BJ (cell line): Measurements from ENCODE around the gene GPX8. TPM values are rescaled to one million over a fixed set of nuclear protein-coding genes. Genes with fewer than 3 reads are reported as not detected.
A peak's percentile ranks its signal among the peaks of the same experiment; 100 is the strongest.

ENCODE experiments used
- CTCF ChIA-PET: fragments of 350-600 bp; formaldehyde crosslinking; extraction: SDS; loops from one replicate; lab custom pipeline; 2021; ENCODE audit warnings: antibody characterized with exemption, inconsistent platforms; lab: Yijun Ruan, JAX
- POLR2A ChIA-PET: fragments of 300-600 bp; sonication (Branson Sonifier 250); formaldehyde crosslinking; extraction: SDS; loops from one replicate; lab custom pipeline; 2021; ENCODE audit warnings: antibody characterized with exemption; lab: Charles Lee
- DNase-seq: peaks from one replicate; pipeline ENCODE4 v3.0.0-alpha.2; 2011; ENCODE audit warnings: low read depth
- H3K27me3 ChIP-seq: 2 replicates; pipeline ENCODE4 v1.6.0; 2011; ENCODE audit warnings: low read length; ENCODE audit not compliant: control insufficient read depth, insufficient read depth
- H3K36me3 ChIP-seq: 2 replicates; pipeline ENCODE4 v1.5.1; 2011; ENCODE audit warnings: low read length; ENCODE audit not compliant: control insufficient read depth, insufficient read depth
- H3K4me3 ChIP-seq: 2 replicates; pipeline ENCODE4 v1.5.1; 2011; ENCODE audit warnings: low read depth, mild to moderate bottlenecking, control low read depth, low read length
- polyA plus RNA-seq: library from polyadenylated mRNA; depleted of rRNA; stranded (reverse); fragments of >200 nt; gene quantifications from 2 replicates; pipeline ENCODE4 v1.2.3, GENCODE V29; 2011
- TF ChIP-seq, protein P1 (sequence below): IDR thresholded peaks from 2 replicates; pipeline ENCODE4 v1.5.1; 2011; ENCODE audit warnings: low read depth, mild to moderate bottlenecking, control low read depth, inconsistent platforms, low read length, moderate library complexity; ENCODE audit not compliant: insufficient read depth

GPX8 gene
- polyA plus RNA-seq, 1 experiment, result 115 TPM

DNA sequence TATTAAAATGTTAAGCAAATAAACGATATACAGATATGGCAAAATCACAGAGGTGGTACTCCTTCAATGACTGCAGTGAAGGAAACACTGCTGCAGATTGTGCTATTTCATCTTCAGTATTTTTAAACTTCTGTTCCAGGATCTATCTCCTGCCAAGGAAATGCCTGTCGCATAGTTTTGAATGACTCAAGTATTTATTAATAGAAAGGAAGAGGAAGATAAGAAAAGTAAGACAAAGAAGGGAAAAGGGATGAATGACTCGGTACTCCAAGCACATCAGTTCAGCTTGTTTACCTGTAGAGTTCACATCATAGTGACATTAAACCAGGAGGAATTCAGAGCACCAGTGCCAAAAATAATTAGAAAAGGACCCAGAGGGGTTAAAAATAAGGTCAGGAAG lies 5.1 kb upstream of the GPX8 start:
- Histone ChIP-seq H3K36me3 (no peaks in the 10 kb centered on the region), H3K4me3 (no peak overlapping the region), H3K27me3 (no peaks in the 10 kb centered on the region)
- ChIA-PET POLR2A (no interaction called here), CTCF (interaction anchor here (1.4 to 6.3 kb wide), 4 partner anchors 9 to 249 kb away, joined by 4 to 45 read pairs (median 16); no protein-coding TSS in a partner anchor)
- no peak for DNase-seq
- TF ChIP-seq, protein P1, sequence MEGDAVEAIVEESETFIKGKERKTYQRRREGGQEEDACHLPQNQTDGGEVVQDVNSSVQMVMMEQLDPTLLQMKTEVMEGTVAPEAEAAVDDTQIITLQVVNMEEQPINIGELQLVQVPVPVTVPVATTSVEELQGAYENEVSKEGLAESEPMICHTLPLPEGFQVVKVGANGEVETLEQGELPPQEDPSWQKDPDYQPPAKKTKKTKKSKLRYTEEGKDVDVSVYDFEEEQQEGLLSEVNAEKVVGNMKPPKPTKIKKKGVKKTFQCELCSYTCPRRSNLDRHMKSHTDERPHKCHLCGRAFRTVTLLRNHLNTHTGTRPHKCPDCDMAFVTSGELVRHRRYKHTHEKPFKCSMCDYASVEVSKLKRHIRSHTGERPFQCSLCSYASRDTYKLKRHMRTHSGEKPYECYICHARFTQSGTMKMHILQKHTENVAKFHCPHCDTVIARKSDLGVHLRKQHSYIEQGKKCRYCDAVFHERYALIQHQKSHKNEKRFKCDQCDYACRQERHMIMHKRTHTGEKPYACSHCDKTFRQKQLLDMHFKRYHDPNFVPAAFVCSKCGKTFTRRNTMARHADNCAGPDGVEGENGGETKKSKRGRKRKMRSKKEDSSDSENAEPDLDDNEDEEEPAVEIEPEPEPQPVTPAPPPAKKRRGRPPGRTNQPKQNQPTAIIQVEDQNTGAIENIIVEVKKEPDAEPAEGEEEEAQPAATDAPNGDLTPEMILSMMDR, result no peak

DNA sequence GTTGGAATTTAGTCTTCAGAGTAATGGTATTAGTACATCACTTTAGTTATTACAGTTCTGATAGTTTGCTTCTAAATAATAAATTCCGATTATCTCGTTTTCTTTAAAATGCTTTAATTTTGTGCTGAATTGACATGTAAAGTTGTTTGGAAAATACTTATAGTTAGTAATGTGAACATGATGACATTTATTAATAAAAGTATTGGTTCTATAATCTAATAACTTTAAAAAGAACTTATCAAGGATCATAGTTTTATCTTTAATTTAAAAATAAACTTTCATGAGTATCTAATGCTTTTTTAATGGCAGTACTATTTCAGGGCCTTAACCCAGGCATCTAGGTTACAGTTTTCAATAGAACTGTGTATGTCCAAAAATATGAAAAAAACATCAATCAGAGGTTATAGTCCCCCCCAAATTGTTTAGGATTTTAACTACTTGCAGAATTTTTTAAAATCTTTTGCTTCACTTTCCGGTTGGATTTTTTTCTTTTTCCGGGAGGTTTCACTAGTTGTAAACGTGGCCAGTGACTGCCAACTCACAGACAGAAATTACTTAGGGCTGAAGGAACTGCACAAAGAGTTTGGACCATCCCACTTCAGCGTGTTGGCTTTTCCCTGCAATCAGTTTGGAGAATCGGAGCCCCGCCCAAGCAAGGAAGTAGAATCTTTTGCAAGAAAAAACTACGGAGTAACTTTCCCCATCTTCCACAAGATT lies 680 bp downstream of the GPX8 start:
- ChIA-PET POLR2A (interaction anchor here (0.6 to 0.8 kb wide), 3 partner anchors 216 to 1142 kb away, joined by 4 to 5 read pairs (median 4); no protein-coding TSS in a partner anchor), CTCF (interaction anchor here (0.6 to 2.5 kb wide), 32 partner anchors 10 to 717 kb away, joined by 3 to 59 read pairs (median 4); partner anchors contain the start of genes CDC20B, DHX29, ESM1 and SNX18)
- no peaks in the 10 kb centered on the region for H3K36me3 ChIP-seq
- no peaks in the 10 kb centered on the region for H3K27me3 ChIP-seq
- peak; percentile 83 for DNase-seq
- TF ChIP-seq, protein P1, result no peak
- H3K4me3 ChIP-seq, result peak overlapping the region; percentile 67

DNA sequence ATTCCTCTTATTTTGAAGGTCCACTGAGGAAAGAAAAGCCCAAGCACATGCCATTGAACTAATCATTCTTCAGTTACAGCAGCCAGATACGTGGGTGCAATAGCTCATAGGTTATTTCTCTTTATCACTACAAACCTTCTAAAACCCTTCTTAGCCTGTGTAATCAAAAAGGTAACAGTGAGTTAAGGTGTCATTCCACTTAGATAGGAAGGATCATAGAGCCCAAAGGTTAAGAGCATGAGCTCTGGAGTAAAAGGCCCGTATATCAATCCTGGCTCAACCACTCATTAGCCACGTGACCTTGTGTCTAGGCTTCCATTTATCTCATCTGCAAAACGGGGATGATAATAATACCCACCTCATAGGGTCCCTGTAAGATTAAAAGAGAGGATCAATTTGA lies 2.7 kb downstream of the GPX8 start:
- H3K27me3 ChIP-seq, result no peaks in the 10 kb centered on the region
- ChIA-PET CTCF (interaction anchor here (0.9 to 2.5 kb wide), 5 partner anchors 9 to 256 kb away, joined by 3 to 15 read pairs (median 4); no protein-coding TSS in a partner anchor), POLR2A (no interaction called here)
- peaks cover 4% of the 10 kb centered on the region for H3K36me3 ChIP-seq
- TF ChIP-seq, protein P1, result no peak
- DNase-seq, result no peak
- H3K4me3 ChIP-seq, result no peak overlapping the region

DNA sequence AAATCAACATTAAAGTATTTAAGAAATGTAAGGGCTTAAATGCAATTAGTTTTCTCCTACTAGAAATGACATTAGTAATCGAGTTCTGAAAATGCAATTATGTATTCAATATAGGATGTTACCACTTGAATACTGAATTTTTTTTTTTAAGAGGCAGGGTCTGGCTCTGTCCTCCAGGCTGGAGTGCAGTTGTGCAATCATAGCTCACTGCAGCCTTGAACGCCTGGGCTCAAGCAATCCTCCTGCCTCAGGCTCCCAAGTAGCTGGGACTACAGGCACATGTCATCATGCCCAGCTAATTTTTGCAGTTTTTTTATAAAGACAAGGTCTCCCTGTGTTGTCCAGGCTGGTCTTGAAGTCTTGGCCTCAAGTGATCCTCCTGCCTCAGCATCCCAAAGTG lies 11.5 kb downstream of the GPX8 start:
- peaks cover 14% of the 10 kb centered on the region for H3K27me3 ChIP-seq
- H3K36me3 ChIP-seq, result no peaks in the 10 kb centered on the region
- ChIA-PET POLR2A (no interaction called here), CTCF (interaction anchor here (0.7 to 3.8 kb wide), 8 partner anchors 9 to 655 kb away, joined by 3 to 17 read pairs (median 4); partner anchors contain the start of gene GPX8)
- H3K4me3 ChIP-seq, result no peak overlapping the region
- TF ChIP-seq, protein P1, result no peak
- DNase-seq, result no peak

DNA sequence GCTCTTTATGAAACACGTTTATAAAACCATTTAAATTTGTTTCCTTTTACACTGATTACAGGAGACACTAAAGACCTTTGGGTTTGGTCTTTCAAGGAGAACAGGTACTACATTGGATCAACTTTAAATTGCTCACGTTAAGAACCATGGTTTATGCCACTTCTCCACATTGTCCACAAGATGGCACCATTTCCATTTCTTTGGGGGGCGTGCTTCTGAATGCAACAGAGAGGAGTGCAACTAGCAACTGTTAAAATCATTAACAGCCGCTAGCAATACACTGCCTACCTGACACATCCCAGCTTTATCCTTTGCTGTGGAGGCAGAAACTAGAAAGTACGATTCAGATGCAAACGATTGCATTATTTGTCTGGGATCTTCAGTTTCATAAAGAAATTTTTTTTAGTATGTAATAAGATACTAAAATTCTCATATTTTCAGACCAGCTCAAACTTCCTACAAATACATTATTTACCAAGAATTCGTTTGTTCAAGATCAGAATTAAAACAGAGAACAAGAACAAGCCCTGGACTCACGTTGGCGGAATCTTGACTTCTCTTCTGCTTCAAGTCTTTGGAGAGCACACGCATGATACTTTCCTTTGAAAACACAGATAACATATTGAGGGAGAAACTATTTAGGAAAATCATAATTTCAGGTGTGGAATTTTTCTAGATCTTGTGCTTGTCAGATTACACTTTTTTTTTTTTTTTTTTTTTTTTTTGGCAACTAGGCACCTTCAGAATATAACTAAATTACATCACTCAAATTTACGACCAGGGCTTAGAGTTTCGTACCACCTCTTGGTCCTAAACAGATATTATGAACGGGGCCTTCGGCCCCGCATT lies 12.3 kb downstream of the GPX8 start:
- peak overlapping the region; percentile 40 for H3K4me3 ChIP-seq
- no peak for DNase-seq
- TF ChIP-seq, protein P1, result peak; percentile 77
- peaks cover 21% of the 10 kb centered on the region for H3K27me3 ChIP-seq
- POLR2A ChIA-PET, result no interaction called here
- CTCF ChIA-PET, result interaction anchor here (0.6 to 3.8 kb wide), 14 partner anchors 9 to 269 kb away, joined by 3 to 17 read pairs (median 4); partner anchors contain the start of gene GPX8
- no peaks in the 10 kb centered on the region for H3K36me3 ChIP-seq
